HG03103 (cell line): ENCODE measurements around the gene N4BP2L2.
"Not testable (repeated sequence)": the region's sequence is repeated elsewhere in the genome, so short reads cannot be mapped to it uniquely, and the experiment has no call there.

ENCODE experiments used
- ATAC-seq: cut with Tn5 transposase; IDR thresholded peaks from one replicate; pipeline ENCODE4 v1.9.1; 2021; ENCODE audit warnings: low read depth; ENCODE audit not compliant: unreplicated experiment

N4BP2L2 gene

GRCh38 chr13:32538621-32539246 lies at the start of gene N4BP2L2:
Gene N4BP2L2 (minus strand): TSS chr13:32538795. CDS start chr13:32537027, 1,768 bp downstream.
- peak; percentile 95 for ATAC-seq

GRCh38 chr13:32587811-32588170 lies 49.2 kb upstream of the N4BP2L2 start:
- no peak for ATAC-seq

GRCh38 chr13:32587011-32587810 lies 48.6 kb upstream of the N4BP2L2 start:
- ATAC-seq: peak; percentile 34

GRCh38 chr13:32586080-32586900 lies 47.7 kb upstream of the N4BP2L2 start, which contains the start of gene PDS5B:
Gene PDS5B (plus strand): TSS chr13:32586452. CDS start chr13:32648773, 62,321 bp downstream.
- peak; percentile 76 for ATAC-seq

GRCh38 chr13:32585550-32586079 lies 47.0 kb upstream of the N4BP2L2 start:
- no peak for ATAC-seq

GRCh38 chr13:32582991-32583390 lies 44.4 kb upstream of the N4BP2L2 start:
- no peak for ATAC-seq

GRCh38 chr13:32582281-32582680 lies 43.7 kb upstream of the N4BP2L2 start:
- ATAC-seq: no peak

- no peak for ATAC-seq
These were observed 42.7 kb upstream of the N4BP2L2 start for GRCh38 chr13:32581177-32581786.

- ATAC-seq: no peak
These were observed 38.4 kb upstream of the N4BP2L2 start for GRCh38 chr13:32577032-32577431.

GRCh38 chr13:32575687-32576086 lies 37.1 kb upstream of the N4BP2L2 start:
- not testable (repeated sequence) for ATAC-seq

GRCh38 chr13:32560842-32561241 lies 22.2 kb upstream of the N4BP2L2 start:
- not testable (repeated sequence) for ATAC-seq

- ATAC-seq: no peak
These were observed 17.0 kb upstream of the N4BP2L2 start for GRCh38 chr13:32555613-32556012.

- no peak for ATAC-seq
These were observed 15.1 kb upstream of the N4BP2L2 start for GRCh38 chr13:32553720-32554119.

GRCh38 chr13:32549788-32550187 lies 11.2 kb upstream of the N4BP2L2 start:
- ATAC-seq: no peak

GRCh38 chr13:32548837-32549236 lies 10.2 kb upstream of the N4BP2L2 start:
- no peak for ATAC-seq

GRCh38 chr13:32545083-32545482 lies 6.5 kb upstream of the N4BP2L2 start:
- ATAC-seq: no peak

GRCh38 chr13:32542221-32542620 lies 3.6 kb upstream of the N4BP2L2 start:
- ATAC-seq: no peak

- ATAC-seq: peak; percentile 69
These were observed 413 bp downstream of the N4BP2L2 start for GRCh38 chr13:32538143-32538620.

- ATAC-seq: no peak
These were observed 934 bp downstream of the N4BP2L2 start for GRCh38 chr13:32537580-32538142.

- no peak for ATAC-seq
These were observed 2.8 kb downstream of the N4BP2L2 start for GRCh38 chr13:32535748-32536147.
